GM19240 (cell line): ENCODE data around the gene VTN.
A peak's percentile ranks its signal among the peaks of the same experiment; 100 is the strongest.

Source experiments
- DNase-seq: peaks from one replicate; pipeline ENCODE4 v3.0.0; 2011; ENCODE audit warnings: low spot score; ENCODE audit not compliant: insufficient read length

VTN gene

GRCh38 chr17:28324267-28324745 lies 45.8 kb downstream of the VTN start:
- no peak for DNase-seq

GRCh38 chr17:28320215-28321061 lies 49.7 kb downstream of the VTN start:
- no peak for DNase-seq

GRCh38 chr17:28319598-28319935 lies 50.5 kb downstream of the VTN start:
- no peak for DNase-seq

GRCh38 chr17:28318759-28319597 lies 51.1 kb downstream of the VTN start, which contains the start of gene TMEM97:
TMEM97 (plus strand) TSS chr17:28319200; CDS start chr17:28319240, 40 bp downstream.
- DNase-seq = peak; percentile 85

GRCh38 chr17:28317966-28318758 lies 51.9 kb downstream of the VTN start:
- no peak for DNase-seq
